ENCODE data around the gene SLC6A1. TPM values are rescaled to one million over a fixed set of nuclear protein-coding genes. Genes with fewer than 3 reads are reported as not detected.
A peak's percentile ranks its signal among the peaks of the same experiment; 100 is the strongest.

SLC6A1 gene
- polyA plus RNA-seq, 1 donor from 2014 or later, result not detected

DNA sequence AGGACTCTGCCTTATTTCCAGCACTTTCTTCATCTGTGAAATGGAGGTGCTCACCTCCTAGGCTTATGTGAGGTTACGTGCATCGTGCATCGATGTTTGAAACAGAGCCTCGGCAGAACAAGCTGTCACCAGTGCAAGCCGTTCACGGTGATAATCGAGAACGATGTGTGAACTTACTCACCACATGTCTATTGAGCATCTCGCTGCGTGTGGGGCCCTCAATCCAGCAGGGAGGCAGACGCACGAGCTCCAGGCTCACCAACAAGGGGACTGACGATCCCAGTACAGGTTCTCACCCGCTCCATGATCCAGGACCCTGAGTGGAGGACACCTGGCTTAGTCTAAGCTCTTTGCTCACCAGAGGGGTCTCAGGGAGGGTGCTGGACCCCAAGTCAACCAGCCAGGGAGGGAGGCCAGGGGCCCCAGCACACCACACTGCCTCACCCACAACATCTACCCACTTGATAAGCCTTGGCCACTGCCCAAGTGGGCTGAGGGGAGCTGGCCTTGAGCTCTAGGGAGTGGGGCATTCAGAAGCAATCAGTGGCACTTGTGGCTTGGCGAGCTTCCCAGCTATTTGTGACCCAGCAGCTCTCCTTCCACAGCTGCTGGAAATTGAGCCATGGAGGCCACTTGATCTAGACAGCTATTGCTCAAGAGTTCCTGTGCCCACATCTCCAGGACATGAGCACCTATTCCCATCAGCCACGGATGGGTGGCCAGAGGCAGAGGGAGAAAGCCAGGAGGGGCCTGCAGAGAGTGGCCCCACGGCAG is 34.4 kb upstream of the SLC6A1 start:
- no peak overlapping the region for H3K27ac Mint-ChIP-seq
- peaks cover 0 to 4% (median 0%) of the 10 kb centered on the region in 3 donors for H3K4me1 Mint-ChIP-seq
- no peak overlapping the region for H3K4me3 Mint-ChIP-seq
- H3K27me3 Mint-ChIP-seq, result peaks cover 8% of the 10 kb centered on the region
- H3K36me3 Mint-ChIP-seq, result no peaks in the 10 kb centered on the region
- H3K9me3 Mint-ChIP-seq, result no peaks in the 10 kb centered on the region

DNA sequence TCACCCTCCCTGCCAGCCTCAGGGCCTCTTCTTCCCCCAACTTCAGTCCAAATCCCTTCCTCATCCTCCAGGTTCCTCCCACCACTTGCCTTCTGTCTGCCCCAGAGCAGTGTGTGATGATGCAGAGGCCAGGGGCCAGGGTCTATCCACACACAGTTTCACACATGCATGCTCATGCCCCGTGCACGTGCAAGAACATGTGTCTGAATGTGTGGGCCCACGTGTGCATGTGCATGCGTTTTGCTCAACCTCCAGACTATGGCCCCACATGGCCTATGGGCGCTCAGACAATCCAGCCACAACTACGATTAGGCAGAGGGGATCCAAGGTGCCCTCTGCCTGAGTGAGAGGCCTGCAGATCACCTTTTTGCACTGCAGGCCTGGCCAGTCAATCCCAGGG is 32.3 kb upstream of the SLC6A1 start:
- Mint-ChIP-seq H3K4me1 (peaks cover 0 to 1% (median 0%) of the 10 kb centered on the region in 3 donors), H3K9me3 (no peaks in the 10 kb centered on the region), H3K36me3 (no peaks in the 10 kb centered on the region), H3K27me3 (peaks cover 9% of the 10 kb centered on the region), H3K27ac (no peak overlapping the region), H3K4me3 (no peak overlapping the region)

DNA sequence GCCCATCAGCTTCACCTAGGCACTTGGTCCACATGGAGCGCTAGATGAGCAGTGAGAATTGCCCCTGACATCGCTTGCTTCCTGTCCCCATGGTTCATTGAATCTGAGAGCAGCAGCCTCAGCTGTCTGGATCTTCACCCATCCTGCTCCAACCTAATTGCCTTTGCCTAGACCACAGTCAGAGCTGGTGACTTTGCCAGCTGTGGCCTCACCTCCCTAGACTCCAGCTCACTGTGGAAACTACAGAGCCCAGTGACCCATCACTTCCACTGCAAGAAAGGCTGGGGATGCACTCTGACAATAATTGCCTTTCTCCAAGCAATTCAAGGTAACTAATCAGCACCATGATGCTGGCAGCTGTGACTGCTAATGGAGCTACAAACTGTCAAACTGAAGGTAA is 30.6 kb upstream of the SLC6A1 start:
- no peak overlapping the region for H3K27ac Mint-ChIP-seq
- H3K4me1 Mint-ChIP-seq, result no peaks in the 10 kb centered on the region
- peaks cover 0 to 2% (median 0%) of the 10 kb centered on the region in 3 donors for H3K9me3 Mint-ChIP-seq
- no peaks in the 10 kb centered on the region for H3K36me3 Mint-ChIP-seq
- peaks cover 9% of the 10 kb centered on the region for H3K27me3 Mint-ChIP-seq
- no peak overlapping the region for H3K4me3 Mint-ChIP-seq

DNA sequence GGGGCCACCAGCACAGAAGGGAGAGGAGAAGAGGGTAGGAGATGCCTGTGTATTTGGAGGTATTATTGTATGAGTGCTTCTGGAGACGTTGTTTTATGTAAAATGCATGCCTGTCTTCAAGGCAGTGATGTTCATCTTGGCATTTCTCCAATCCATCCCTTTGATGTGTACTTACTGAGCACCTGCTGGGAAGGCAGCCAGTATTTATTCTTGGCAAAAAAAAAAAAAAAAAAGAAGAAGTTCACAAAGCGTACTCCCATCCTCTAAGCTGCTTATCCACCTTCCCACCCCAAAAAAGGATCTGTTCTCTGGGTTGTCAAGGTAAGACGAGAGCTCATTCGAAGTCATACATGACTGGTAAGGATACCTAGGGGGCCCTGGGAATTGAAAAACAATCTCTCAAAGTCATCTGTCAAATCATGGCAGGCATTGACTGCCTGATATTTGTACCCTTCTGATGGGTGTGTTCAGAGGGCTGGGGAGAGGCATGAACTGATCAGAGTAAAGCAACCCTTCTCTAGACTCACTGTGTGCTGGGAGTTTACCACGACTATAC is 30.0 kb upstream of the SLC6A1 start:
- no peak overlapping the region for H3K4me3 Mint-ChIP-seq
- H3K4me1 Mint-ChIP-seq, result no peaks in the 10 kb centered on the region
- no peak overlapping the region for H3K27ac Mint-ChIP-seq
- H3K36me3 Mint-ChIP-seq, result no peaks in the 10 kb centered on the region
- H3K9me3 Mint-ChIP-seq, result peaks cover 0 to 2% (median 0%) of the 10 kb centered on the region in 3 donors
- peaks cover 9% of the 10 kb centered on the region for H3K27me3 Mint-ChIP-seq

DNA sequence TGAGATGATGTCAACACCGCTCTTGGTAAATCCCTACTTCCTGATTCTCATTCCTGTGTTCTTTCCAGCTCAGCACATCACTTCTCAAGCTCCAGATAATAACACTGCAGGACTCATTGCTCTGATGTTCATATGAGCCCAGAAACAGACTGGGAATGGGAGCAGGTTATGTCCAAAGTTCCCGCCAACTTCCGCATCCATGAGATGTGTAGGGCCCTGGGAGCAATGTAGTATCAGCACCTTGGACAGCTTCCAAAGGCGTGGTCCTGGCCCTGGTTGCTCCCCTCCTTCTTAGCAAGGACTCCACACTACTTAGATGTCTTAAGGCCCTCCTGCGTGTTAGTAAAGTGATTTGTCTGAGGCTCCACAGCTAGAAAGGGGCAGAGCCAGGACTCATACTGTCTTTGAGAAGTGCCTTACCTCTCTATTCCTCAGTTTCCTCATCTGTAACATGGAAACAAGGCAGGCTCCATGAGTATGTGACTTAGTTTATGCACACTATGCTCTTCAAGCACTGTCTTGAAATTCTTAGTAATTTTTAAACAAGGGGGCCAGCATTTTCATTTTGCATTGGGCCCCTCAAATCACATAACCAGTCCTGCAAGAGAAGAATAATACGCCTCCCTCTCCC is 27.9 kb upstream of the SLC6A1 start:
- Mint-ChIP-seq H3K9me3 (peaks cover 0 to 6% (median 0%) of the 10 kb centered on the region in 3 donors), H3K27ac (no peak overlapping the region), H3K4me3 (no peak overlapping the region), H3K27me3 (peaks cover 14% of the 10 kb centered on the region), H3K36me3 (no peaks in the 10 kb centered on the region), H3K4me1 (no peaks in the 10 kb centered on the region)

GRCh38 chr3:10968401-10968800 is 24.1 kb upstream of the SLC6A1 start:
- H3K27ac Mint-ChIP-seq, result no peak overlapping the region

DNA sequence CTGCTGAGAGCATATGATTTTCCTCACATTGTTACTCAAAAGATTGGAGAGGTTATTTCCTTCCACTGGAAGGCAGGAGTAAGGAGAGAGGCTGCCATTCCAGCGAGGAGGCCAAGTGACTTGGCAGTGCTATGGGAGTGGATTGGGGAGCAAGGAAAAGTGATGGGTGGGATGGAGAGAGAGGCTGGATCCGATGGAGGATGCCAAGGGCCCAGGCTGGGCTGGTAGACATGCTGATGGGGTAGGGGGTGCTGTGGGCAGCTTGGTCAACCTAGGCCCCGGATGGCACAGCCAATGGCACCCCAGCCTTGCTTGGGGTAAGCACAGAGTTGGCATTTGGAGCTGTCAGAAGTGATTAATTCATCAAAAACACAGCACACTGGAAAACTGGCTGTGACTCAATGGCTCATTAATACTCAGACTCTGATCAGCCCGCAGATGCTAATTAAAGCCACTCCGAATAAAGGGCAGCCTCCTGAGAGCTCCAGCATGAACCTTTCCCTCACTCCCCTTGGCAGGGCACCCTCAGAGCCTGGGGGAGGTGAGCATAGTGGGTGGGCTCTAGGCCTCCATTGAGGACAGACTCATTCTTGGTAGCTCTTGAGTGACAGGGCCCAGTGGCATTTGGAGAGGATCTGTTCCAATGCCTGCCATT is 22.1 kb upstream of the SLC6A1 start:
- Mint-ChIP-seq H3K27me3 (peaks cover 13% of the 10 kb centered on the region), H3K36me3 (no peaks in the 10 kb centered on the region), H3K4me1 (no peaks in the 10 kb centered on the region), H3K4me3 (no peak overlapping the region), H3K27ac (no peak overlapping the region), H3K9me3 (peaks cover 0 to 4% (median 0%) of the 10 kb centered on the region in 3 donors)

More at GRCh38 chr3:10968401-10968800, 24.1 kb upstream of the SLC6A1 start:
- Mint-ChIP-seq H3K36me3 (no peaks in the 10 kb centered on the region), H3K9me3 (peaks cover 0 to 6% (median 0%) of the 10 kb centered on the region in 3 donors), H3K27me3 (peaks cover 11% of the 10 kb centered on the region), H3K4me1 (no peaks in the 10 kb centered on the region), H3K4me3 (no peak overlapping the region)

DNA sequence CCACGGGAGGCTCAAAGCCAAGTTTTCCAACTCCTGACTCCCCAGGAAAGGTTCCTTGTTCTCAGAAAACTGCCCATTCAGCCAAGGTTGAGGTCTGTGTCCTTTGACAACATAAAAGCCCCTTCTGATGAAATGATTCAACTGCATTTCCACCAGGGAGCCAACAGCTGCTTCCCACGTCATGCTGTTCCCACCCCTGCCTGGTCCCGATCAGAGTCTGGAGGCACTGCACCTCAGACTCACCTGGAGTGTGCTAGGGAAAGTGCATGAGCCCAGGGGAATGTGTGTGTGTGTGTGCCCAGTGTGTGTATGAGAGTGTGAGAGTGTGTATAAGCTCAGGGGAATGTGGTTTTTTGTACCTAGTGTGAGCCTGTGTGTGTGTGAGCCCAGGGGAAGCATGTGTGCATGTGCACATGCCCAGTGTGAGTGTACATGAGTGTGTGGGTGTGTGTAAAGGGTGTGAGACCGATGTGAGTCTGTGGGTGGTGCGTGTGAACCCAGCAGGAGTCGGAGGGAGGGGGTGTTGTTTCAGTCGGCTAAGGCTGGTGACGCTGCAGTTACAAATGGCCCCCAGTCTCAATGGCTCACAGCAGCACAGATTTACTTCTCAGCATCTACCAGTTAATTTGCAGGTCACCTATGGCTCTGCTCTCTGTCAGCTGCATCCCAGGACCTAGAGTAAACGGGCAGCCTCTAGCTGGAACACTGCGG is 20.3 kb upstream of the SLC6A1 start:
- Mint-ChIP-seq H3K36me3 (no peaks in the 10 kb centered on the region), H3K9me3 (peaks cover 0 to 6% (median 0%) of the 10 kb centered on the region in 3 donors), H3K27ac (no peak overlapping the region), H3K4me1 (no peaks in the 10 kb centered on the region), H3K4me3 (no peak overlapping the region), H3K27me3 (peaks cover 12% of the 10 kb centered on the region)

DNA sequence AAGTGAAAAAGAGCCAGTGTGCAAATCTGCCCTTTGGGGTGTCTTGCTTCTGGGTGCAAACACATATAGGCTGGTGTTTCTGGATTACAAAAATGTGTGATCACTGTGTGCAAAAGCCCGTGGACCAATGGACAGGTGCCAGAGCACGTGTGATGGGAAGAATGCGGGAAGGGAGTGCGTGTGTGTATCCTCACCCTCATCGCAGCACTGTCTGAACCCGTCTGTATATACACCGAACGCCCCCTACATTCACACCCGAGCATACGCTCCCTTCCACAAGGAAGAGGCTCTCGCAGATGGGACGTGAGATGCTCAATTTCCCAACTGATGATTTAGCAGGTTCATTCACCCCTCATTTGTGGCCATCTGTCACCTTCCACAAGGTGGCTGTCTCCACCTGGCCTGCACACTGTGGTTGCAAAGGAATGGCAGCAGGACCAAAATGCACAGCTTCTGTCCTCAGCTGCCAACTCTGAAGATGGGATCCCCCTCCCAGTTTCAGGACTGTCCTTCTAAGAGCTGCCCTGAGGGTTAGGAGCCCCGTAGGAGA is 19.4 kb upstream of the SLC6A1 start:
- Mint-ChIP-seq H3K9me3 (peaks cover 0 to 4% (median 0%) of the 10 kb centered on the region in 3 donors), H3K27ac (no peak overlapping the region), H3K27me3 (peaks cover 13% of the 10 kb centered on the region), H3K4me3 (no peak overlapping the region), H3K36me3 (no peaks in the 10 kb centered on the region), H3K4me1 (no peaks in the 10 kb centered on the region)

- peaks cover 17% of the 10 kb centered on the region for H3K27me3 Mint-ChIP-seq
- no peaks in the 10 kb centered on the region for H3K36me3 Mint-ChIP-seq
- no peak overlapping the region for H3K27ac Mint-ChIP-seq
- no peak overlapping the region for H3K4me3 Mint-ChIP-seq
- peaks cover 0 to 4% (median 0%) of the 10 kb centered on the region in 3 donors for H3K9me3 Mint-ChIP-seq
- H3K4me1 Mint-ChIP-seq, result no peaks in the 10 kb centered on the region
These were observed 18.4 kb upstream of the SLC6A1 start for GRCh38 chr3:10974131-10974530.

DNA sequence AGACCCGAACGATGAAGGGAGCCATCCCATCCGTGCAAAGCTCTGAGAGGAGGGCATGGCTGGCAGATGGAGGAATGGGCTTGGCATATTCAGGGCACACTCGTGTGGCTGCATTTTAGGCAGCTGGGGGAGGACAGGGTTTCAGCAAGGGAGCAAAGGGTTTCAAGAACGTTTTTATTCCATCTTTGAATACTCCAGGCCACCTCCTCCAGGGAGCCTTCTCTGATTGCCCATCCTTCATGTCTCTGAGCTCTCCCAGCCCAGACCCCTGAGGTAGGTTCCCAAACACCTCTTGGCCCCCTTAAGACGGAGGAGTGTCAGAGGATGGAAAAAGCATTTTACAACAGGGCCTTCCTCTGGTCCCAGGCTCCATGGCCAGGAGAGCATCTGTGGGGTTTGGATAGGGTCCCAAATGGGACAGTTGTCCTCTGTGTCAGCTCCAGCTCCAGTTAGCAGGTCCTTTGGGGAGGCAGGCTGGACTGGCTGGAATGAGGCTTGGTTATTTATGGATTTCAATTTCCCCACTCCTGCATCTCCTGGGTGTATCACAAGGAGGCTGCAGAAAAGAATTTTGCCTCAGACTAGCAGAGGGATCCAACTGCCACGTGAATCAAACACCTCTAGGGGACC is 17.7 kb upstream of the SLC6A1 start:
- peaks cover 0 to 2% (median 0%) of the 10 kb centered on the region in 3 donors for H3K9me3 Mint-ChIP-seq
- no peaks in the 10 kb centered on the region for H3K4me1 Mint-ChIP-seq
- H3K4me3 Mint-ChIP-seq, result no peak overlapping the region
- H3K27me3 Mint-ChIP-seq, result peaks cover 18% of the 10 kb centered on the region
- no peak overlapping the region for H3K27ac Mint-ChIP-seq
- H3K36me3 Mint-ChIP-seq, result no peaks in the 10 kb centered on the region

DNA sequence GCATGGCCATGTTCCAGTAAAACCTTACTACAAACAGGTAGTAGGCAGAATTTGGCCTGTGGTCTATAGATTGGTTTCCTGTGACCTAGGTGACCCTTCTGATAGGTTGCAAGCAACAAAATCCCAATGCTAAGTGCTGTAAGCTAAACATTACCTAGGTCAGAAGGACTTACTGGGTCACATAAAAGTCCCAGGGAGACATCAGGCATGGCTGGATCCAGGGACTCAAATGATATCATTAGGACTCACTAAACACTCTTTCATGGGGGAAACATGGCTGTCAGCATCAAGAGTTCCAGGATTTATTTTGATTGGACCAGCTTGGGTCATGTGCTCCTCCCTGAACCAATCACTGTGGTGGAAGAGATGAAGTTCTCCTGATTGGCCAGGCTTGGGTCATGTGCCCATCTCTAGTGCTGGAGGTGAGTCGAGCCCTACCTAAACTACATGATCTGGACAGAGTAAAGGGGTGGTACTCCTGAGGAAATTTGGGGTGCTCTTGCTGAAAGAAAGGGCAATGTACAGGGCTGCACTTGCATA is 16.8 kb upstream of the SLC6A1 start:
- Mint-ChIP-seq H3K9me3 (peaks cover 0 to 2% (median 0%) of the 10 kb centered on the region in 3 donors), H3K4me1 (no peaks in the 10 kb centered on the region), H3K27ac (peak overlapping the region in 1 of 3 donors; percentile 14), H3K4me3 (no peak overlapping the region), H3K27me3 (peaks cover 18% of the 10 kb centered on the region), H3K36me3 (no peaks in the 10 kb centered on the region)

DNA sequence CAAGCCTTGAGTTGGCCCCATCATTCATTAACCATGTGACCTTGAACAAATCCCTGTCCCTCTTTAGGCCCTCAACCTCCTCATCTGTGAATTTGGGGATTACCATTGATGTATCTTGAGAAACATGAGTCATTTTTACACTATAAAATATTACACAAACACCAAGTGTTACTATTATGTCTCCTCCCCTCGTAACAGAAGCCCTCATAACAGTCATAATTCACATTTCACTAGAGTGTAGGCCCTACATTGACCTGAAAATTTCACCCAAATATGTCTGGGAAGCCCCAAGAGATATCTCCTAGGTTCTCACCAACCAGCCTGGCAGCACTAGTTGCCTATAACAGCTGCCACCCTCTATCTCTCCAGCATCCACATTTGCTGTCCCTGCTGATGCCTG is 15.8 kb upstream of the SLC6A1 start:
- Mint-ChIP-seq H3K4me3 (no peak overlapping the region), H3K27me3 (peaks cover 19% of the 10 kb centered on the region), H3K27ac (peak overlapping the region in 1 of 3 donors; percentile 49), H3K36me3 (peaks cover 1% of the 10 kb centered on the region), H3K4me1 (no peaks in the 10 kb centered on the region), H3K9me3 (peaks cover 2 to 4% (median 2%) of the 10 kb centered on the region in 3 donors)

Data from IgD-negative memory B cell (primary cell).